ENCODE measurements around the gene FAM217A. TPM values are rescaled to one million over a fixed set of nuclear protein-coding genes. Genes with fewer than 3 reads are reported as not detected.

Gene FAM217A
- total and polyA plus RNA-seq, 9 of the 15 experiments (the other 6 are each of a cell fraction or from before 2014, with no cell fraction given): not detected

DNA sequence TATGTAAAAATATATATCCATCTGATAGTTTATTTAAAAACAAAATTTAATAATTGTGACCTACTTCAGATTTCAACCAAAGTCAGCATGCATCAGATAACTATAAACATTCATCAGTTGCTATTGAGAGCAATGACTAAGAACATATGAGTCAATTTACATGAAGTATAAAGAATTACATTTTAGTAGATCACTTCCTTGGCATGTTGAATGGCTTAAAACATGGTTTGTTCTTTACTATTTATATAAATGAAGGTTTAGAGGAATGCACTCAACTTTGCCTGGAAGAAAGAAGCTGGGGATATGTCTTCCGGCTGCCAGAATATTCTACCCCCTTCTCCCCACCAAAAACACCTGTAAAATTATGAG is 6.4 kb upstream of the FAM217A start:
- H2AFZ ChIP-seq (ENCODE audit: low read depth, low read length): no peak overlapping the region
- no peaks in the 10 kb centered on the region for H4K20me1 ChIP-seq (replicated peaks; ENCODE audit: control insufficient read depth, insufficient read depth, low read length)
- no peaks in the 10 kb centered on the region for H3K36me3 ChIP-seq (ENCODE audit: control insufficient read depth, insufficient read depth, low read length)
- ChIA-PET POLR2A (interaction anchor here (0.6 to 1.2 kb wide), 3 partner anchors 14 to 879 kb away, joined by 3 to 7 read pairs (median 3); no protein-coding TSS in a partner anchor), CTCF (ENCODE audit: low intra/inter-chr PET ratio) (no interaction called here)
- ATAC-seq (no peak), DNase-seq (ENCODE audit: extremely low read depth in 1 of 4, low spot score in 3 of 4) (no peak), FAIRE-seq (no peak)
- H3K79me2 ChIP-seq (ENCODE audit: control insufficient read depth, insufficient read depth, low read length): no peaks in the 10 kb centered on the region
- no peak overlapping the region for H3K4me3 ChIP-seq
- BruUV-seq (replicated peaks): no TSS peak
- no peaks in the 10 kb centered on the region for H3K9me1 ChIP-seq (ENCODE audit: control insufficient read depth, insufficient read depth, low read length)
- in situ Hi-C loops (cut with MboI): no loop called here
- H3K27me3 ChIP-seq (ENCODE audit: control insufficient read depth in 2 of 2, insufficient read depth in 2 of 2, low read length in 2 of 2): peaks cover 0 to 12% of the 10 kb centered on the region in 2 experiments; a peak in 1 of 5 replicates
- no peak overlapping the region for H3K9ac ChIP-seq (ENCODE audit: insufficient read depth in 1 of 2, low read depth in 2 of 2, low read length in 2 of 2)
- no peak for TF ChIP-seq ZNF184 (CRISPR knock-in tag; IDR thresholded peaks at IDR 0.05)
- TF ChIP-seq MBD2 (IDR thresholded peaks at IDR 0.05; ENCODE audit: borderline replicate concordance, low read depth): no peak
- no peak for TF ChIP-seq SRSF1 (IDR thresholded peaks at IDR 0.05; ENCODE audit: low read depth, low read length)
- TF ChIP-seq, protein P1, sequence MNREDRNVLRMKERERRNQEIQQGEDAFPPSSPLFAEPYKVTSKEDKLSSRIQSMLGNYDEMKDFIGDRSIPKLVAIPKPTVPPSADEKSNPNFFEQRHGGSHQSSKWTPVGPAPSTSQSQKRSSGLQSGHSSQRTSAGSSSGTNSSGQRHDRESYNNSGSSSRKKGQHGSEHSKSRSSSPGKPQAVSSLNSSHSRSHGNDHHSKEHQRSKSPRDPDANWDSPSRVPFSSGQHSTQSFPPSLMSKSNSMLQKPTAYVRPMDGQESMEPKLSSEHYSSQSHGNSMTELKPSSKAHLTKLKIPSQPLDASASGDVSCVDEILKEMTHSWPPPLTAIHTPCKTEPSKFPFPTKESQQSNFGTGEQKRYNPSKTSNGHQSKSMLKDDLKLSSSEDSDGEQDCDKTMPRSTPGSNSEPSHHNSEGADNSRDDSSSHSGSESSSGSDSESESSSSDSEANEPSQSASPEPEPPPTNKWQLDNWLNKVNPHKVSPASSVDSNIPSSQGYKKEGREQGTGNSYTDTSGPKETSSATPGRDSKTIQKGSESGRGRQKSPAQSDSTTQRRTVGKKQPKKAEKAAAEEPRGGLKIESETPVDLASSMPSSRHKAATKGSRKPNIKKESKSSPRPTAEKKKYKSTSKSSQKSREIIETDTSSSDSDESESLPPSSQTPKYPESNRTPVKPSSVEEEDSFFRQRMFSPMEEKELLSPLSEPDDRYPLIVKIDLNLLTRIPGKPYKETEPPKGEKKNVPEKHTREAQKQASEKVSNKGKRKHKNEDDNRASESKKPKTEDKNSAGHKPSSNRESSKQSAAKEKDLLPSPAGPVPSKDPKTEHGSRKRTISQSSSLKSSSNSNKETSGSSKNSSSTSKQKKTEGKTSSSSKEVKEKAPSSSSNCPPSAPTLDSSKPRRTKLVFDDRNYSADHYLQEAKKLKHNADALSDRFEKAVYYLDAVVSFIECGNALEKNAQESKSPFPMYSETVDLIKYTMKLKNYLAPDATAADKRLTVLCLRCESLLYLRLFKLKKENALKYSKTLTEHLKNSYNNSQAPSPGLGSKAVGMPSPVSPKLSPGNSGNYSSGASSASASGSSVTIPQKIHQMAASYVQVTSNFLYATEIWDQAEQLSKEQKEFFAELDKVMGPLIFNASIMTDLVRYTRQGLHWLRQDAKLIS (CRISPR knock-in tag; IDR thresholded peaks at IDR 0.05): no peak
- TF ChIP-seq, protein P2, sequence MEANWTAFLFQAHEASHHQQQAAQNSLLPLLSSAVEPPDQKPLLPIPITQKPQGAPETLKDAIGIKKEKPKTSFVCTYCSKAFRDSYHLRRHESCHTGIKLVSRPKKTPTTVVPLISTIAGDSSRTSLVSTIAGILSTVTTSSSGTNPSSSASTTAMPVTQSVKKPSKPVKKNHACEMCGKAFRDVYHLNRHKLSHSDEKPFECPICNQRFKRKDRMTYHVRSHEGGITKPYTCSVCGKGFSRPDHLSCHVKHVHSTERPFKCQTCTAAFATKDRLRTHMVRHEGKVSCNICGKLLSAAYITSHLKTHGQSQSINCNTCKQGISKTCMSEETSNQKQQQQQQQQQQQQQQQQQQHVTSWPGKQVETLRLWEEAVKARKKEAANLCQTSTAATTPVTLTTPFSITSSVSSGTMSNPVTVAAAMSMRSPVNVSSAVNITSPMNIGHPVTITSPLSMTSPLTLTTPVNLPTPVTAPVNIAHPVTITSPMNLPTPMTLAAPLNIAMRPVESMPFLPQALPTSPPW (CRISPR knock-in tag; IDR thresholded peaks at IDR 0.05): no peak
- TF ChIP-seq CREB1 (IDR thresholded peaks at IDR 0.05): no peak
- no peak for TF ChIP-seq CREB1 (CRISPR knock-in tag; IDR thresholded peaks at IDR 0.05)
- TF ChIP-seq NONO (IDR thresholded peaks at IDR 0.05; ENCODE audit: low read depth in 2 of 2, low read length in 1 of 2): no peak
- TF ChIP-seq SUPT5H (IDR thresholded peaks at IDR 0.05): no peak
- no peak for TF ChIP-seq EWSR1 (IDR thresholded peaks at IDR 0.05; ENCODE audit: borderline replicate concordance, low read depth, partially characterized antibody)
- TF ChIP-seq DACH1 (IDR thresholded peaks at IDR 0.05; ENCODE audit: partially characterized antibody): no peak
- no peak for TF ChIP-seq ZBED1 (IDR thresholded peaks at IDR 0.05)
- no peak for TF ChIP-seq MEF2D (tag; conservative IDR thresholded peaks at IDR 0.05; ENCODE audit: low read depth)
- TF ChIP-seq ZNF41 (CRISPR knock-in tag; conservative IDR thresholded peaks at IDR 0.05): no peak
- no peak for TF ChIP-seq SNRNP70 (optimal IDR thresholded peaks at IDR 0.05; ENCODE audit: low read depth, low read length)
- TF ChIP-seq, protein P3, sequence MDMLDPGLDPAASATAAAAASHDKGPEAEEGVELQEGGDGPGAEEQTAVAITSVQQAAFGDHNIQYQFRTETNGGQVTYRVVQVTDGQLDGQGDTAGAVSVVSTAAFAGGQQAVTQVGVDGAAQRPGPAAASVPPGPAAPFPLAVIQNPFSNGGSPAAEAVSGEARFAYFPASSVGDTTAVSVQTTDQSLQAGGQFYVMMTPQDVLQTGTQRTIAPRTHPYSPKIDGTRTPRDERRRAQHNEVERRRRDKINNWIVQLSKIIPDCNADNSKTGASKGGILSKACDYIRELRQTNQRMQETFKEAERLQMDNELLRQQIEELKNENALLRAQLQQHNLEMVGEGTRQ (CRISPR knock-in tag; IDR thresholded peaks at IDR 0.05): no peak
- no peak for TF ChIP-seq EP300 (IDR thresholded peaks at IDR 0.05; ENCODE audit: low read length)
- TF ChIP-seq PHF20 (IDR thresholded peaks at IDR 0.05; ENCODE audit: partially characterized antibody): no peak
- H3K9me3 ChIP-seq (replicated peaks; ENCODE audit: control insufficient read depth, insufficient read depth, low read depth, low read length): no peaks in the 10 kb centered on the region
- WGBS (ENCODE audit: insufficient coverage, low coverage, missing lambda C conversion rate): 67% methylated on average over 1 of the region's 1 CpG
- H3K27ac ChIP-seq (ENCODE audit: extremely low read depth, low read depth, low read length): no peak overlapping the region
- no peak overlapping the region for H3K4me2 ChIP-seq (ENCODE audit: insufficient read depth, low read length)
- no peaks in the 10 kb centered on the region; a peak in 1 of 5 replicates for H3K4me1 ChIP-seq (replicated peaks in 1 of 2; ENCODE audit: control insufficient read depth in 2 of 2, insufficient read depth in 2 of 2, low read length in 2 of 2)
- intact Hi-C loops (cut with micrococcal nuclease): no loop called here
